ENCODE results near the gene FITM2. TPM values are rescaled to one million over a fixed set of nuclear protein-coding genes. Genes with fewer than 3 reads are reported as not detected.

FITM2 gene
- total and polyA plus RNA-seq, 10 of the 15 experiments (the other 5 are each of a cell fraction or from before 2014, with no cell fraction given), result 0.46 to 1.9 (median 1.6) TPM

- BruUV-seq (replicated peaks), result no TSS peak
- Histone ChIP-seq H3K4me3 (no peak overlapping the region), H3K9ac (ENCODE audit: control insufficient read depth, insufficient read depth, low read length) (no peak overlapping the region), H3K36me3 (ENCODE audit: control insufficient read depth in 2 of 2, insufficient read depth in 2 of 2, low read length in 1 of 2) (no peaks in the 10 kb centered on the region), H3K79me2 (ENCODE audit: control insufficient read depth, insufficient read depth, low read length) (no peaks in the 10 kb centered on the region), H3K4me1 (ENCODE audit: control insufficient read depth, insufficient read depth, low read length) (no peaks in the 10 kb centered on the region), H3K4me2 (ENCODE audit: control insufficient read depth, insufficient read depth) (no peak overlapping the region), H3K27me3 (replicated peaks in 1 of 2; ENCODE audit: control insufficient read depth in 2 of 2, insufficient read depth in 2 of 2, low read length in 1 of 2) (no peaks in the 10 kb centered on the region), H2AFZ (ENCODE audit: control insufficient read depth, low read depth, low read length) (no peak overlapping the region), H3K27ac (ENCODE audit: control insufficient read depth, insufficient read depth) (no peak overlapping the region), H4K20me1 (ENCODE audit: control insufficient read depth, insufficient read depth) (no peaks in the 10 kb centered on the region), H3K9me3 (replicated peaks; ENCODE audit: control insufficient read depth, insufficient read depth, low read length) (no peaks in the 10 kb centered on the region)
- RAD21 ChIA-PET (ENCODE audit: unreplicated experiment), result no interaction called here
- CTCF ChIA-PET, result no interaction called here
- WGBS (ENCODE audit: insufficient coverage, insufficient replicate concordance, low lambda C conversion rate, missing lambda C conversion rate), result 52% methylated on average over 7 of the region's 7 CpGs
- no peak for FAIRE-seq
- SMC1A ChIA-PET (ENCODE audit: uncharacterized antibody, unreplicated experiment), result interaction anchor here (0.6 kb wide), 1 partner anchor 36 kb away, joined by 3 read pairs; no protein-coding TSS in a partner anchor
- TF ChIP-seq CREB1 (IDR thresholded peaks at IDR 0.05; ENCODE audit: low read depth), result no peak
- TF ChIP-seq JUNB (IDR thresholded peaks at IDR 0.05), result no peak
- TF ChIP-seq CEBPZ (IDR thresholded peaks at IDR 0.05; ENCODE audit: low read depth, low read length), result no peak
- no peak for TF ChIP-seq ETV6 (conservative IDR thresholded peaks at IDR 0.05 in 1 of 2, IDR thresholded peaks at IDR 0.05 in 1 of 2; ENCODE audit: borderline replicate concordance in 1 of 2, low read depth in 1 of 2)
- TF ChIP-seq GATAD2B (conservative IDR thresholded peaks at IDR 0.05; ENCODE audit: low read depth), result no peak
- no peak for TF ChIP-seq PAX5 (IDR thresholded peaks at IDR 0.05; ENCODE audit: borderline replicate concordance, low read depth, low read length)
- TF ChIP-seq JUND (IDR thresholded peaks at IDR 0.05; ENCODE audit: low read depth, low read length), result no peak
- TF ChIP-seq ZBTB40 (IDR thresholded peaks at IDR 0.05; ENCODE audit: borderline replicate concordance), result no peak
- TF ChIP-seq MYB (IDR thresholded peaks at IDR 0.05; ENCODE audit: borderline replicate concordance, low read depth, low read length), result no peak
- no peak for TF ChIP-seq POLR2A (IDR thresholded peaks at IDR 0.05; ENCODE audit: low read depth, low read length)
- no peak for TF ChIP-seq ATF7 (IDR thresholded peaks at IDR 0.05; ENCODE audit: low read depth)
- TF ChIP-seq POU2F2 (IDR thresholded peaks at IDR 0.05; ENCODE audit: borderline replicate concordance, low read depth, low read length), result no peak
- no peak for TF ChIP-seq KDM1A (IDR thresholded peaks at IDR 0.05; ENCODE audit: borderline replicate concordance)
- TF ChIP-seq BMI1 (IDR thresholded peaks at IDR 0.05; ENCODE audit: borderline replicate concordance), result no peak
- TF ChIP-seq RELA (IDR thresholded peaks at IDR 0.05; ENCODE audit: borderline replicate concordance, partially characterized antibody), result no peak
- DNase-seq (ENCODE audit: low read depth, low spot score), result no peak
- no peak for ATAC-seq
- in situ Hi-C loops (cut with MboI) (no loop called here), intact Hi-C loops (cut with micrococcal nuclease; ENCODE audit: unreplicated experiment) (no loop called here)
- POLR2A ChIA-PET, result no interaction called here
Observed at GRCh38 chr20:44296011-44296410, 15.0 kb downstream of the FITM2 start.

All from GM12878 (cell line).